ENCODE measurements around the gene ADAM8.
A peak's percentile ranks its signal among the peaks of the same experiment; 100 is the strongest.

The ADAM8 gene

DNA sequence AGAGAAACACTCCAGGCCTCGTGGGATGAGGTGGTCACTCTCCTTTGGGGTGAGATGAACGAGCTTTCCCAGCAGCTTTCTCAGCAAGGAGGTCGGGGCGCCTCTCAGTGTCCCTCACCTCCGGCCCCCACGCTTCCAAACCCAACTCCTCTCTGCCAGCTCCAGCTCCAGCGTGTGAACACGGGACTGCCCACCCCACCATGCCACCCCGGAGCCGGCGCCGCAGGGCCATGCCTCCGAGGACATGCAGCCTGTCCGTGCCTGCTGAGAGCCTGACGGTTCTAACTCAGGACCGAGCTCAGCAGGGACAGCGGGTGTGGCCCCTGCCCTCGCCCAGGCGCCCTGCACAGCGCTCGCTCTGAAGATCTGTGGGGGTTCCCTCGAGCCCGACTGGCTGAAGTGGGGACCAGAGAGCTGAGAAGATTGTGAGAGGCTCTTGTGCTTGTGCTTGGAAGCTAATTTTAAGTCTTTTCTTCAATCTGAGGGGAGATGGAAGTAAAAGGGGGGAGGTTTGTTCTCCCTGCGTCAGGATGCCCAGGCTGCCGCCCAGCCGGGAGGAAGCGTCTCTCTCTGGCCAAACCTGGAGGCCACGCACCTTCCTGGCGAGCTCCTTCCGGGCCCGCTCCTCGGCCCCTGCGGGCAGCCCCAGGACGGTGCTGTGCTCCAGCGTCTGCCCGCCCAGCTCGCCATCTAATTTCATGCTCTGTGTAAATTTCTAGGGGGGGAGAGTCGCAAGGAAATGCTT, 5.1 kb upstream of the ADAM8 start:
- DNase-seq (ENCODE audit: low read depth): no peak

DNA sequence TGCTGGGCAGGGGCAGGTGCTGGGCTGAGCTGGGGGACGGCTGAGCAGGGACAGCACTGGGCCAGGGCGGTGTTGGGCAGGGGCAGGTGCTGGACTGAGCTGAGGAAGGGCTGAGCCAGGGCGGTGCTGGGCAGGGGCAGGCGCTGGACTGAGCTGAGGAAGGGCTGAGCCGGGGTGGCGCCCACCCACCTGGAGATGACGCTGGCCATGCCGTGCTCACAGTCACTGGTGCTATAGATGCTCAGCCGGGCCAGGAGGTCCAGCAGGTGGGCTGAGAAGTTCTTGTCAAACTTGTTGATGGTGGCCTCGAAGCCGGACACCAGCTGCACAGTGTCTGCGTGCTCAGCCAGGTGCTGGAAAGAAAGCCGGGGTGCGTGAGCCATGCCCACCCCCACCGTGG, 4.4 kb upstream of the ADAM8 start:
- DNase-seq (ENCODE audit: low read depth): no peak

DNA sequence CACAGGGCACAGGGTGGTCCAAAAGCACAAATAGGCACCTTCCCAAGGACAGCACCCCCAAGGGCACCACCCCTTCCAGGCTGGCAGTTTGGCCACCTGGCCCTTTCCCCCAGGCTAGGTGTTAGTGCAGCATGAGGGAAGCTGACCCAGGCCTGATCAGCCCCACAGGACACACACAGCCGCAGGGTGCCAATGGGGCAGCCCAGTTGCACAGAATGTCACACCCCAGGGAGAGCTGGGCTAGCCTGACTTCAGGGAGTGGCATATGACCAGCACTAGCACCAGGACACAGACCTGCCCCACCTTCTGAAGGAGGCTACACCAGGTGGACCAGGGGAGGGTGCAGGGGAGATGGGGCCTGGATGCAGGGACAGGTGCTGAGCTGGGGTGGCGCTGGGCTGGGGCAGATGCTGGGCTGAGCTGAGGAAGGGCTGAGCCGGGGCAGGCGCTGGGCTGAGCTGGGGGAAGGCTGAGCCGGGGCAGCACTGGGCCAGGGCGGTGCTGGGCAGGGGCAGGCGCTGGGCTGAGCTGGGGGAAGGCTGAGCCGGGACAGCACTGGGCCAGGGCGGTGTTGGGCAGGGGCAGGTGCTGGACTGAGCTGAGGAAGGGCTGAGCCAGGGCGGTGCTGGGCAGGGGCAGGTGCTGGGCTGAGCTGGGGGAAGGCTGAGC, 3.9 kb upstream of the ADAM8 start:
- no peak for DNase-seq (ENCODE audit: low read depth)

DNA sequence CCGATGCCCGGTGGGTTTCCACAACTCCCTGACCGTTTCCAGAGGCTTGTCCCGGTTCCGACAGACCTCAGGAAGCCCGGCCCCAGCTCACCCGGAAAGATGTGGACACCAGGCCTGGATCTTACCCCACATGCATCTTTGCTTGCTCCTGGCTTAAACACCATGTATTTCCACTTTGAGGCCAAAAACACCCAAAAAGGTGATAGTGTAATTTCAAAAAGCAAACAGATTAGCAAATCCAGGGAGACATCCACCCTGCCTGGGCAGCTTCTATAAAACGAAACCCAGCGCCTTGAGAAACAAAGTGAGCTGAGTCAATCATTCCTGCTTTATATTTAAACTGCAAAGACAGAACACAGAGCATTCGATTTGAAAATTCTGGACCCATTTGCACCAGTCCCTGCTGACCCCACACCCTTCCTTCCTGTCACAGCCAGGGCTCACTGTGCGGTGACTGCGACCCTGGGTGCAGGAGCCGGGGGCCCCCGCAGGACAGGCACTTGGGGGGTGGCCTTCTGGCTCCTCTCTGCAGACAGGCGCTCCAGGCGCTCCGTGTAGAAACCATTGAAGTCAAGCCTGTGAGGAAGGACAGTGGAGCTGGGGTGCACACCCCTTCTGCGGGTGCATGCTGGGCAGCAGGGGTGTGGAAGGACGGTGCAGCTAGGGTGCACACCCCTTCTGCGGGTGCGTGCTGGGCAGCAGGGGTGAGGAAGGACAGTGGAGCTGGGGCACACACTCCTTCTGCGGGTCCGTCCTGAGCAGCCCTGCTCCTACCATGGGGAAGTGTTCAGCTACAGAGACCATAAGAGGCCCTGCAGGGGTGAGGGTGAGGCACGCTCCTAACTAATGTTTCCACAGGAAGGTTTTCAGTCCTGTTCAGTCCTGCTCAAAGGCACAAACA, 2.9 kb upstream of the ADAM8 start:
- DNase-seq (ENCODE audit: low read depth): no peak

DNA sequence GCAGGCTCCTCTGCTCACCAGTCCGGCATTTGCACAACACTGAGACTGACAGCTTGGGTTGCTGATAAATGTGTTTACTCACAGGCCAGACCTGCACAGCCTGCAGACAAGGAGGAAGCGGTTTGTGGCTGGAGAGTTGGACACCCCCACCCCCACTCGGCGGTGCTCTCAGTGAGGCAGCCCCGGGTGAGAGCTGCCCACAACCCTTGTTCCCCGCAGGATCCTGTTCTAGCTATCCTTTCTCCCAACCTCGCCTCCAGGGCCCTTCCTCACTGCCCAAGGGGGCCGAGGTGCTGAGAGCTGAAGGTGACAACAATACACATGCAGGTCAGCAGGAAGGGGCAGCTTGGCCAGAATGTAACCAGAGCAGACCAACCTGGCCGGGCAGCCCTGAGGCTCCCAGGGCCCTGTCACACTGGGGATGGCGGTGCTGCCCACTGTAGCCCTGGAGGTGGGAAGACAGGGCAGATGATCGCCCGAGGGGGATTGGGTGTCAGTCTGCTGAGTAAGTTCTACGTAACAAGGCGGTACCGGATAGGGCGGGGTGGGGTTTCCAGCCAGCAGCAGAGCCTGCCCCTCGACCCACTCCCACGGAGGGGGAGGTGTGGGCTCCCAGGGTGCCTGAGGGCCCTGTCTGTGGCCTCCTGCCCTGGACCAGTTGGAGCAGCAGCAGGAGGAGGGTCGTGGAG, 2.1 kb upstream of the ADAM8 start:
- DNase-seq (ENCODE audit: low read depth): peak; percentile 66

DNA sequence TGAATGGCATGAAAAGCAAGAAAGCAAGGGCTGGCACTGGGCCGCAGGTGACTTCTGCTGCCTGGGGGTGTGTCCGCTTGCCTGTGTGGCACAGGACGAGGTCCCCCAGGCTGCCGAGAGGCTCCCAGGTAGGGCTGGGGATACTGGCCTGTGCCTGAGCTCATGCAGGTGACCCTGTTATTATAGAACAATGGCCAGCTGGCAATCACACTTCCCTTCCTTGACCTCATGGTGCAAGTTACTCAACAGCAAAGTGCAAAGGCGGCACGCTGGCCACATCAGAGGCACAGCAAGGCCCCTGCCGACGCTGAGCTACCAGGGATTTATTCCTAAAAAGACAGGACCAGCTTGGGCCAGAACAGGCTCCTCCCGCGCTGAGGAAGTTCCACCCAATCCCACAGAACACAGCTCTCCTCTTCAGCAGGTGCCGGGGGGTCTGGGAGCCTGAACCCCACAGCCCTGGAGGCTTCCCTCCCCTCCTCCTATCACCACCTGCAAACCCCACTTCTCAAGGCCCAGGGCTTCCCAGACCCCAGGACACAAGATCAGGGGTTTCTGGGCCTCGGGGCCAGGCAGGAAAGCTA, 1.4 kb upstream of the ADAM8 start:
- DNase-seq (ENCODE audit: low read depth): no peak

DNA sequence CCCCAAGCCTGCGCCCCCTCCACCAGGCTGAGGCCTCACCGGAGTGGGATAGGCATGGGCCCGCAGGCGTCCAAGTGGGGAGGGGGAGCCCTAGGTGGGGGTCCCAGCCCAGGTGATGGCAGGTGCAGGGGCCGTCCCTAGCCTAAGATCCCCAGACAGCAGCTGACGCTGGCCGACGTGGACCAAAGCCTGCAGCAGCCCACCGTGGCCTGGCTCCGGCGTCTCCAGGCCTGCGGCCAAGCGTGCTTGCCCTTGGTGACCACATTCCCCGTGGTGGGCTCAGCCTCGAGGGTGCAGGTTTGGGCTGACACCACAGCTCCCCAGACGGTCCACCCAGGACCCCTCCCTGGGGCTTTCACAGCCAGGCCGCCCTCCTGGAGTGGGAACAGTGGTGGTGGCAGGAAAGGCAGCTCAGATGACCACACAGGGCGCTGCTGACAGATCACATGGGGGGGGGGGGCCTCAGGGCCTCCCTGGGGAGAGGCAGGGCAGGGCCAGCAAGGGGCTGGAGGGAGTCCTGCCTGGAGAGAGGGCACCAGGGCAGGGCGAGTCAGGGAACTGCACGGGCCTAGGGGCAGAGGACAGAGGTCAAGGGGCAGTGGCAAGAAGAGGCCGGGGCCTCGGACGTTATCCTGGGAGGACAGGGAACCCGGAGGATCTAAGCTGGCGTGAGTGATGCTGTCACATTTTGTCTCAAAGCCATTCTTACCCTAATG, 767 bp upstream of the ADAM8 start:
- DNase-seq (ENCODE audit: low read depth): no peak

DNA sequence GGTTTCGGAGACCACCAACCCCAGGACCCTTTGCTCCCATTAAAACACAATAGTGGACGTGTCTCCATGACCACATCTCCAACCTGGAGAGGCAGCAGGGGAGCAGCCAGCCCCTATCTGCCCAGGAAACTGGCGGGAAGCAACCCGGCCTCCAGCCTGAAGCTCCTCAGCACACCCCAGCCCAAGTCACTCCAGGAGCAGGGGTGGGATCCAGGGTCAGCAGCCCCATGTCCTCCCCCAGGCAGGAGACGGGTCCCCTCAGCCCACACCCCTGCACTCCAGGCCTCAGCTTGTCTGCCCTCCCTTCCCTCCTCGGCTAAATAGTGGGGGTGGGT, 601 bp downstream of the ADAM8 start:
- DNase-seq (ENCODE audit: low read depth): no peak

DNA sequence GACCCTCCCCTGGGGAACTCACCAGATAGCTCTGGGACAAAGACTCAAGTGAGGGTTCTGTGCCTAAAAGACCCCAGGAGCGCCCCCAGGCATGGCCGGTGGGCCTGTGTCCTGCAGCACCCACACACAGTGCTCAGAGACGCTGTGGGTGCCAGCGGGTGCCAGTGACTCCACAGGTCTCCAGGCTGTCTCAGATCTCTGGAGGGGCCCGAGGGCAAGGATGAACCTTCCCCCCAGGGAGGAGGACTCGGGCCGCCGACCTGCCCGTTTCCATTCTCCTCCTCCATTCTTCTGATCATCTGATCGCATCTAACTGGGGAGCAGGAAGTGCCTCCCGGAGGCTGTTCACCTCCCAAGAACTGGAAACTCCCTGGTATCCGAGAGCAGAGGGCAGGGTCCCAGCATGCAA, 980 bp downstream of the ADAM8 start:
- DNase-seq (ENCODE audit: low read depth): no peak

DNA sequence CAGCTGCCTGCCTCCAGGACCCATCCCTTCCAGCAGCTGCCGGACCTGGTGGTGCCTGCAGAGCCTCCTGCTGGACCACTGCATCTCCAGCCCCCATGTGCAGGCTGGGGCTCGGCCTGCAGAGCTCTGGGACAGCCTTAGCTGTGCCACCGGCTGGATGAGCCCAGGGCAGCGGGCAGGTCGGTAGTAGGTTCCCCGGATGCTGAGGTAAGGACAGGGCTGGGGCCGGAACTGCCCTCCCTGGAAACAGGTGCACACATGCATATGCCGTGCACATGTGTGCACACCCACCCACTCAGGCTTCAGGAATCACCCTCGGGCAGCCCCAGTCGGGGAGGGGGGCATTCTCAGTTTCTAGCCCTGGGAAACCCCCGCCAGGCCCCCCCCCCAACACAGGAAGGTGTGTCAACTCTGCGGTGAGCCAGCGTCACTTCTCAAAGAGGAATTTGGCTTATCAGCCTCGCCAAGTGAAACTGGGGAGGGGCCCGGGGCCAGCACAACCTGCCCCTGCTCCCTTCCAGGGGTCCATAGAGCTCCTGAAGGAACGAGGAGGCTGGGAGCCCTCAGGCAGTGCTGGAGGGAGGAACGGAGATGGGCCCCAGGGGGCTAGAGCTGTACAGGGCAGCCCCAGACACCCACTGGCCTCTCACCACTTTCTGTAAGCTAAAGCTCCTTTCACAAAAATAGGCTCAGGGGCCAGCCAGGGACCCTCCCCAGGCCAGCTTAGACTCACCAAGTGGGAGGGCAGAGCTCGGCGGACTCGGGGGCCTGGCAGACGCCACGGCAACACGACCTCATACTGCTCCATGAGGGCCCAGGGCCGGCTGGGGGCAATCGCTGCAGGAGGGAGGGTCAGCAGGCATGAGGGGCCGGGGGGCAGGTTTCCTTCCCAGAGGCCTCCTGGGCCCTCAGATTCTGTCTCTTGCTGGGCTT, 1.7 kb downstream of the ADAM8 start:
- DNase-seq (ENCODE audit: low read depth): no peak

DNA sequence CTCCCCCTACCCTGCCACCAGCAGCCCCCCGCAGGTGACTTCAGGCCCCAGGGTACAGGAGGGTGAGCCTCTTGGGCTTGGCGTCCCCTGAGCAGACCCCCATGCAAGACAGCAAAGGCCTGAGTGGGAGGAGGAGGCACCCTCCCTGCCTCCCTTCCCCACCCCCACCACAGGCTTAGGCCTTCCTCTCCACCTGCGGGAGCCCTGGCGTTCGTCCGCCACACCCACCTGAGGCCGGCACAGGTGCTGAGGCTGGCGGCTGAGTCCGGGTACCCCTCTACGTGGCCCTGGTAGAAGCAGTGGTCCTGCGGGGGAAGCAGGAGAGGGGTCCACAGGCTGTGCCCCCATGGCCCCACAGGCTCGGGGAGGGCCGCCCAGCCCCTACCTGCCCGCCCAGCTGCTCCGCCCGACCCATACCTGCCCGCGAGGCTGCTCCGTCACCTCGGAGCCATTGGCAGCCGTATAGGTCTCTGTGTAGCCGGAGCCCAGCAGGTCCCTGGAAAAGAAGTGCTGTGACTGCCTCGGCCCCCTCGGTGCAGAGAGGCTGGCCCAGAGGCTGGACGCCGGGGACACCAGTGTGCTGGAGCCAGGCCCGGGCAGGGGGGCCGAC, 3.0 kb downstream of the ADAM8 start:
- no peak for DNase-seq (ENCODE audit: low read depth)

DNA sequence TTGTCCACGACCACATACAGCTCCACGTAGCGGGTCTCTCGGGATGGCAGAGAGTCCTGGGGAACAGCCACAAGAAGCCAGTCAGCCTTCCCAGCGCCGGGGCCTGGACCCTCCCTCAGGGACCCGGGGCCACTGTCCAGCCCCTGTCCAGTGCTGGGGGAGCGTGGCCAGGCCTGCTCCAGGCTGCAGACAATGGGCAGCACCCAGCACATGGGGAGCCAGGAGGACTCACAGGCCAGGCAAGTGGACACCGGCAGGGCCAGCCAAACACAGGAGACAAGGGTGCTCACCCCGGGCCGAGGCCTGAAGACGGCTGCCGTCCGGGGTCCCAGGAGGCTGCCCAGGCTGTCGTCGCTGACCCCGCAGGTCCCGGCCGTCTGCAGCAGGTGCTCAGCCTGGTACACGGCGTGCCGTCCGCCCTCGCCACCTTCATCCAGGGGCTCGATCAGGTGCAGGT, 3.7 kb downstream of the ADAM8 start:
- no peak for DNase-seq (ENCODE audit: low read depth)

DNA sequence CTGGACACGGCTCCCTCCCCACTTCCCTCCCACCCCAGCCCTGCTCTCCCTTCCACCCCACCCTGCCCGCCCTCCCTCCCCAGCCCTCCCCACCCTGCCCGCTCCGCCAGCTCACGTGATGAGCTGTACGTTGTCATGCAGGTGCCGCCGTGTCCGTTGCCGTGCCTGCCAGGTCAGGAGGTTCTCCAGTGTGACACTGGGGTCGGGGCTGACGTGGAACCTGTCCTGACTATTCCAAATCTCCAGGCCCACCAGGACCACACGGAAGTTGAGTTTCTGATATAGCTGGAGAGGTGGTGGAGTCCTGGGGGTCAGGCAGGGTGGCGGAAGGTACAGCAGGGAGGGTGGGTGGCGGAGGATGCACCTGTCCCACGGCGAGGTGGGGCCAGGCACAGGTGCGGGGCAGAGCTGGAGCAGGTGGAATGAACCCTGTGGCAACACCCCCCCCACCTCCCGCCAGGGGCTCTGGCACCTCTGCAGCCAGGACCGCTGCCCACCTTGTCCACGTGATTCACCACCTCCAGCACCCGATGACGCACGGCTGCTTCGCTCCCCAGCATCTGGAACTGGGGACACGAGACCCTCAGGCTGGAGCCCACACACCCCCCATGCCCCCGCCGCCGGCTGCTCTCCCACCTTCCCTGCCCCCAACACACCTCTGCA, 4.2 kb downstream of the ADAM8 start:
- DNase-seq (ENCODE audit: low read depth): no peak

DNA sequence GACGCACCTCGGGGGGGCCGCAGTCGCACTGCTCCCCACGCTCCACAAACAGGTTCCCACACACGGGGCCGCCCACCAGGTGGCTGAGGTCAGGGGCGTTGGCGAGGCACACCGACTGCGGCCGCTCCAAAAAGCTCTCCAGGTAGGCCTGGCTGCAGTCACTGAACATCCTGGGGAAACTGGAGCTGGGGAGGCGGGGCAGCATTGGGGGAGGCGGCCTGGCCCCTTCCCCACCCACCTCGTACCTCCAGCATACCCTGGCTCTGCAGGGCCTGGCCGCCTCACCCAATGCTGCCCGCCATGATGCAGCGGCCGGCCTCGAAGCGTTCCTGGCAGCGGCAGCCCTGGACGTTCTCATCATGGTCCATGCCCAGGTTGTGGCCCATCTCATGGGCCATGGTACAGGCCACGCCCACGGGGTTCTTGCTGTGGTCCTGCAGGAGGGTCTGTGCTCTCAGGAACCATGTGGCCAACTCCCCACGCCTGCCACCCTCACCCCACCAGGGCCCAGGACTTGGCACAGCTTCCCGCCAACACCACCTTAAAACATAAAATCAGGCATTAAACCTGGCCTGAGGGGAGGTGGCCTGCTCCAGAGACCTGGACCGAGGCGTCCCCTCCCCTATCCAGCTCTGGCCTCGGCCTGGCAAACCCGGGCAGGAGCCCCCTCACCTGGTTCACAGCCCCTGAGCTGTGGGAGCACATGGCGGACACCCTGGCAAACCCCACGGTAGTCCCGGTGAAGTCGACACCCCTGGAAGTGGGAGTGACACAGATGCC, 5.0 kb downstream of the ADAM8 start:
- no peak for DNase-seq (ENCODE audit: low read depth)

DNA sequence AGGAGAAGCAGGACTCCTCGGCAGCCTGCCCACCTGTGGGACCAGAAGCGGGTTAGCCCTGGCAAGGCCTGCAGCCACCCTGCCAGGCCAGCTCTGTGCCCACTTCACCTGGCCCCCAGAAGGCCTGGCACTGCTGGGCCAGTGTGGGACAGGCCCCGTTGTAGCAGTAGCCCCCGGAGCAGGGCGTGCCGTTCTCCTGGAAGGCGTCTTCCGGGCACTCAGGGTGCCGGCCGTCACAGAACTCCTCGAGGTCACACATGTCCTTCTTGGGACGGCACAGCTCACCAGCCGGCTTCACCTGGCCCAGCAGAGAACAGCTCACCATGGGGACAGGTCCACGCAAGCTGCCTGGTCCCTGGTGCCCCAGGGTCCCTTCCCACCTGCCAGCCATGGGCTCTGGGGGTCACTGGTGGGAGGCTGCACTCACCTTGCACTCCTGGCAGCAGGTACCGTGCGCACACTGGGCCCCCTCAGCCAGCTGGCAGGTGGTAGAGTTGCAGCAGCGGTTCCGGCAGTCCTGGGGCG, 5.8 kb downstream of the ADAM8 start:
- no peak for DNase-seq (ENCODE audit: low read depth)

DNA sequence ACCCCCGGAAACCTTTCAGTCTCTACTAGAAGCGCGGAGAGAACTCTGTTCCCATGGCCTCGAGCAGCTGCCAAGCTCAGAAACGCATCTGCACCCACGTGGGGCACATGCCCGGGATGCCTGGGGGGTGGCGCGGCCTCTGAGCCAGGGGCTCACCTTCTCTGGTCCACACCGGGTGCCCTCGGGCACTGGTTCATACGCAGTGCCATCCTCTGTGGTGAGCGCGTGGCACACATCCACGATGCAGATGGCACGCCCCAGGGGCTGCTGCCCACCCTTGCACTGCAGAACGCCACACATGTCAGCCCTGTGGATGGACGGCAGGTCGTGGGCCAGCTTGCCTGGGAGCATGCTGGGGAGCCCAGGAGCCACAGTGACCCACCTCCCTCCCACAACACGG, 6.5 kb downstream of the ADAM8 start:
- no peak for DNase-seq (ENCODE audit: low read depth)

DNA sequence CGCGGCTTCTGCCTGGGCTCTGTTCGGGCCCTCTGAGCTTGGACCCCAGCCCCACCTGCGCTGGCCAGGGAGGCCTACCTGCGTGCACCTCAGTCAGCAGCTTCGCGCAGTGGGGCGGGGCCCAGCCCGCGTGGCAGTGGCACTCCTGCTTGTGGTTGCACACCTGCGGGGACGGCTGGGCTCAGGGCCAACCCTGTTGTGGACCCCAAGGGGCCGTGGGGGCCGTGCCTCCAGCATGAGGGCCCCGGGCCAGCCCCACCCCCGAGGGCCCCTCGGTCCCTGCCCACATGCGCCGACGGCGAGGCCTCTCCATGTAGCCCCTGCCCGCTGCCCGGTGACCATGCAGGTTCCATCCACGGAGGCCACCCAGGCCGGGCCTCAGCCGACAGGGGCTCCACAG, 7.3 kb downstream of the ADAM8 start:
- DNase-seq (ENCODE audit: low read depth): no peak

DNA sequence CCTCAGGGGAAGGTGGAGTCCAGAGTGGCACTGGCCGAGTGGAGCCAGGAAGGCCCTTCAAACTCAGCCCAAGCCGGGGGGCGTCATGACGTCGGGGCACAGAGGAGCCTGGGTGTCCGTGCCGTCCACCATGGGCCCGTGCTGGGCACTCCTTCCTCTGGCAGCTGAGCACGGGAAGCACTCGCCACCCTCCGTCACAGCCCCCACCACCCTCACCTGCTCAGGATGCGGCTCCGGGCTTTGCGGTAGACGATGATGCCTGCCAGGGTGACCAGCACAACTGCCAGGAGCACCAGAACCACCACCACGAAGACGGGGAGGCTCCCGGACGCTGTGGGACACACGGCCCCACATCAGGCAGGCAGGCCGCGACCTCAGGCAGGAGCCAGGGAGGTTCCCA, 8.1 kb downstream of the ADAM8 start:
- no peak for DNase-seq (ENCODE audit: low read depth)
